Body of pancreas (tissue), 4 donors: Measurements from ENCODE around the gene SIRT7.

Source experiments
- POLR2A ChIP-seq, 3 donors: fragments of 450-650 bp; IDR thresholded peaks; one replicate each; pipeline ENCODE4 v1.6.1; 2016; ENCODE audit warnings: antibody characterized with exemption in 3 of 3, mild to moderate bottlenecking in 2 of 3
- TF ChIP-seq, protein P1 (sequence below), 7 experiments: fragments of 450-650 bp in 4 of 7; fragments of 200-600 bp in 3 of 7; sonication (generic) in 3 of 7; IDR thresholded peaks; one replicate each; pipeline ENCODE4 v1.5.1; 2016 to 2019; ENCODE audit warnings: antibody characterized with exemption in 7 of 7

DNA sequence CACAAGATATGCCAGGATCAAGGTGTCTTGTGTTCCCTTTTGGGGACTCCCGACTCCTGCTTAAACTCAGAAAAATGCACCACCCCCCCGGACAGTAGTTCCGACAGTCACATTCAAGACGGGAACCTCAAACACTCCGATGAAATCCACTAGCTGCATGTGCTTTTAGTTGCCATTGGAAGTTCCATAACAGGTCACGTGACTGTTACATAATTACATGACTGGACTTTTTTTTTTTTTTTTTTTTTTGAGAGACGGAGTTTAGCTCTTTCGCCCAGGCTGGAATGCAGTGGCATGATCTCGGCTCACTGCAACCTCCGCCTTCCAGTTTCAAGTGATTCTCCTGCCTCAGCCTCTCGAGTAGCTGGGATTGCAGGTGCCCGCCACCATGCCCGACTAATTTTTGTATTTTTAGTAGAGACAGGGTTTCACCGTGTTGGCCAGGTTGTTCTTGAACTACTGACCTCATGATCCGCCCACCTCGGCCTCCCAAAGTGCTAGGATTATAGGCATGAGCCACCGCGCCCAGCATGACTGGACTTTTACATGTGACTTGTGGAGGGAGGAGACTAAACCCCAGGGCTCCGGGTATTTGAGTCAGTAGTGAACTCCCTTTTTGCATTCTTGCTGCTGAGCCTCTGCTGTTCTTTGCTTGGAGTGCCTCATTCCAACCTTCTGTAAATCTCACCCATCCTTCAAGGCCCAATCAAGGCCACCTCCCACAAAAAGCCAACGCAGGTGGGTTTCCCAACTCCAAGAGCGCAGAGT lies 1.6 kb downstream of the SIRT7 start:
- TF ChIP-seq, protein P1, sequence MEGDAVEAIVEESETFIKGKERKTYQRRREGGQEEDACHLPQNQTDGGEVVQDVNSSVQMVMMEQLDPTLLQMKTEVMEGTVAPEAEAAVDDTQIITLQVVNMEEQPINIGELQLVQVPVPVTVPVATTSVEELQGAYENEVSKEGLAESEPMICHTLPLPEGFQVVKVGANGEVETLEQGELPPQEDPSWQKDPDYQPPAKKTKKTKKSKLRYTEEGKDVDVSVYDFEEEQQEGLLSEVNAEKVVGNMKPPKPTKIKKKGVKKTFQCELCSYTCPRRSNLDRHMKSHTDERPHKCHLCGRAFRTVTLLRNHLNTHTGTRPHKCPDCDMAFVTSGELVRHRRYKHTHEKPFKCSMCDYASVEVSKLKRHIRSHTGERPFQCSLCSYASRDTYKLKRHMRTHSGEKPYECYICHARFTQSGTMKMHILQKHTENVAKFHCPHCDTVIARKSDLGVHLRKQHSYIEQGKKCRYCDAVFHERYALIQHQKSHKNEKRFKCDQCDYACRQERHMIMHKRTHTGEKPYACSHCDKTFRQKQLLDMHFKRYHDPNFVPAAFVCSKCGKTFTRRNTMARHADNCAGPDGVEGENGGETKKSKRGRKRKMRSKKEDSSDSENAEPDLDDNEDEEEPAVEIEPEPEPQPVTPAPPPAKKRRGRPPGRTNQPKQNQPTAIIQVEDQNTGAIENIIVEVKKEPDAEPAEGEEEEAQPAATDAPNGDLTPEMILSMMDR (IDR thresholded peaks at IDR 0.05), result no peak
- TF ChIP-seq POLR2A (IDR thresholded peaks at IDR 0.05), result no peak
